ENCODE measurements around the gene ZNF592. TPM values are rescaled to one million over a fixed set of nuclear protein-coding genes. Genes with fewer than 3 reads are reported as not detected.

The ZNF592 gene
- total and polyA plus RNA-seq, 8 donors = 3.8 to 36.8 (median 9.8) TPM

DNA sequence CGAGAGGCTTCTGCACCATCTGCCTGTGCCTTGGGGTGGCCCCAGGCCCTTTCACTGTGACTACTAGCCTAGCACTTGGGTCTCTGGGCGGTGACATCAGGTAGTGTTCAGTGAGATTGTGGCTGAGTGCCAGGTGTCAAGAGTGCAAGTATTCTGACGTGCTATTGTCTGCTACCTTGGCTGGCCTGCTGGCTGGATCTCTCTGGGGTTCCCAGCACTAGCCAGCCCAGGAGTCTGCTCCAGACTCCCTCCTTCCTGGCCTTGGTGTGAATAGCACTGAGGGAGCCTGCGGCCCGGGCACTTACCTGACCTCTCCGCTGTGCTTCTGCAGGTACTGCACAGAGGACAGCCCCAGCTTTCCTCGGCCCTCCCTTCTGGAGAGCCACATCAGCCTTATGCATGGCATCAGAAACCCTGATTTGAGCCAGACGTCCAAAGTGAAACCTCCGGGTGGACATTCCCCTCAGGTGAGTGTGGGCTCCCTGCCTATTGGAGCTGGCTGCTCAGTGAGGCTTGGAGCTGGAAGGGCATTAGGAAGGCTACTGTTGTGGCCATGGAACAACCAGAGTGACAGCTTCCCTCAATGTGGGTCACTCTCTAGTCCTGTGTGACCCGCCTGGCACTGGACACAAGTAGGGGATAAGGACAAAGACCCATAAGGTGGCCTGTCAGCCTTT lies 51.3 kb downstream of the ZNF592 start:
- DNase-seq = no peak
- intact Hi-C loops (cut with DNase I; ENCODE audit: low total_unique reads) = no loop called here

DNA sequence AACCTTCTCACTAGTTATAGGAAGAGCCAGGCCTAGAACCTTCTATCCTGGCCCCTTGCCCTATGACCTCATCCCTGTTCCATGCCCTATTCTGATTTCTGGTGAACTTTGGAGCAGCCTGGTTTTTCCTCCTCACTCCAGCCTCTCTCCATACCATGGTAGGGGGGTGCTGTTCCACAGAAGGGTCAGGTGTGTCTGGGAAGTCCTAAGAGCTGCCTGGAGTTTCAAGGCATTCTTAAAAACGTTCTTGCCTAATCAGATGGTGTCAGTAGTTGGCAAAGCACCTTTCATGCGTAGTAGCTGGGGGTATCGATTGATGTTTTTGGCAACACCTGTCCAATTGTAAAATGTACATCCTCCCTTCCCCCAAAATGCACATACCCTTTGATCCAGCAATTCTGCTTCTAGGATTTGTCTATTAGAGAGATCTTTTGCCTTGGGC lies 52.0 kb downstream of the ZNF592 start:
- WGBS, 5 donors = 82 to 91% (median 85%) methylated on average over 3 of the region's 3 CpGs
- DNase-seq = no peak
- Histone ChIP-seq H3K4me3 (no peak overlapping the region), H3K27ac (no peak overlapping the region), H3K27me3 (no peaks in the 10 kb centered on the region), H3K4me1 (peaks cover 7 to 23% (median 19%) of the 10 kb centered on the region in 4 donors), H3K9me3 (no peaks in the 10 kb centered on the region), H3K36me3 (peaks cover 52 to 96% (median 88%) of the 10 kb centered on the region in 4 donors)
- no peak for TF ChIP-seq POLR2AphosphoS5 (IDR thresholded peaks at IDR 0.05)
- TF ChIP-seq EP300 (IDR thresholded peaks at IDR 0.05) = no peak
- TF ChIP-seq, protein P1, sequence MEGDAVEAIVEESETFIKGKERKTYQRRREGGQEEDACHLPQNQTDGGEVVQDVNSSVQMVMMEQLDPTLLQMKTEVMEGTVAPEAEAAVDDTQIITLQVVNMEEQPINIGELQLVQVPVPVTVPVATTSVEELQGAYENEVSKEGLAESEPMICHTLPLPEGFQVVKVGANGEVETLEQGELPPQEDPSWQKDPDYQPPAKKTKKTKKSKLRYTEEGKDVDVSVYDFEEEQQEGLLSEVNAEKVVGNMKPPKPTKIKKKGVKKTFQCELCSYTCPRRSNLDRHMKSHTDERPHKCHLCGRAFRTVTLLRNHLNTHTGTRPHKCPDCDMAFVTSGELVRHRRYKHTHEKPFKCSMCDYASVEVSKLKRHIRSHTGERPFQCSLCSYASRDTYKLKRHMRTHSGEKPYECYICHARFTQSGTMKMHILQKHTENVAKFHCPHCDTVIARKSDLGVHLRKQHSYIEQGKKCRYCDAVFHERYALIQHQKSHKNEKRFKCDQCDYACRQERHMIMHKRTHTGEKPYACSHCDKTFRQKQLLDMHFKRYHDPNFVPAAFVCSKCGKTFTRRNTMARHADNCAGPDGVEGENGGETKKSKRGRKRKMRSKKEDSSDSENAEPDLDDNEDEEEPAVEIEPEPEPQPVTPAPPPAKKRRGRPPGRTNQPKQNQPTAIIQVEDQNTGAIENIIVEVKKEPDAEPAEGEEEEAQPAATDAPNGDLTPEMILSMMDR (IDR thresholded peaks at IDR 0.05) = no peak
- no peak for TF ChIP-seq POLR2A (IDR thresholded peaks at IDR 0.05)
- intact Hi-C loops (cut with DNase I; ENCODE audit: low total_unique reads) = no loop called here

More for the DNA sequence above, 51.3 kb downstream of the ZNF592 start:
- 82 to 87% (median 86%) methylated on average over 5 to 10 of the region's 10 CpGs for WGBS, 5 donors
- no peak overlapping the region for H3K4me3 ChIP-seq
- H3K27ac ChIP-seq = no peak overlapping the region
- peaks cover 52 to 92% (median 84%) of the 10 kb centered on the region in 4 donors for H3K36me3 ChIP-seq
- TF ChIP-seq EP300 (IDR thresholded peaks at IDR 0.05) (no peak), POLR2A (IDR thresholded peaks at IDR 0.05) (no peak), POLR2AphosphoS5 (IDR thresholded peaks at IDR 0.05) (no peak)
- TF ChIP-seq, protein P1 (IDR thresholded peaks at IDR 0.05) = no peak
- no peaks in the 10 kb centered on the region for H3K9me3 ChIP-seq
- no peaks in the 10 kb centered on the region for H3K27me3 ChIP-seq
- peaks cover 7 to 15% (median 12%) of the 10 kb centered on the region in 4 donors for H3K4me1 ChIP-seq

DNA sequence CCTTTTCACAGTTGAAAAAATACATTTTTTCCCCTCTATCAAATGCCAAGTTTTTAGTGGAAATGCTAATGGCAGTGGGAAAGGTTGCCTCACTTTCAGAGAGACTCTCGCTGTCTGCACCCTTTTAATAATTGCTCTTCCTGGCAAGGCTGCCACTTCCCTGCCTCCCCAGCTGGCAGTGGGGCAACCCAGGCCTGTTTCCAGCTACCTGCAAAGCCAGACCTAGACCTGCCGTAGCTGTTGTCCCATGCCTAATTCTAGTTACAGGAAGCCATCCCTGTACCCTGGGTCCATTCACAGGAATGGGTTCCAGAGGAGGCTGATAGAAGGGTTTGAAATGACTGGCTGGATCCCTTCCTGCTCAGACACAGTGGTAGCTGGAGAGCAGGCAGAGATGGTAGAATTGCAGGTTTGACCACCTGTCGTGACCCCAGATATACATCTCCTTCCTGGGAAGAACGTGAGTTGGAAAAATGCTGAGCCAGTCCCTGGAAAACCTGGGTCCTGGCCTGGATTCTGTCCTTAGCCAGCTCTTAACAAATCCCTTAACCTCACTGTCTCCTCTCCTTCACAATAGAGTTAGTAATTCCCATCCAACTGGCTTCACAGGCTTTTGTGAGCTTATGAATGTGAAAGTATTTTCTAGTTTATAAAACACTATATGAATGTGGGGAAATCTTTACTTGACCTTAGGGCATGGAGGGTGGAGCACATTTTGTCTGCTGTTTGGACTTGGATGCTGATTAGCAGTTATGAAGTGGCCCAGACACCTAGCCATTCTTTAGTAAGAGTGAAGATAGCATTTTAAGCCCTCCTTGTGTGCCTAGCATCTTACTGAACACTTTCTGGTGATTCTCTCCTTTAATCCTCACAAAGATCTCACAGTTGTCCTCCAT lies 55.9 kb downstream of the ZNF592 start:
- H3K27ac ChIP-seq = peak overlapping the region in 1 of 5 donors; percentile 4
- WGBS, 5 donors = 58 to 63% (median 62%) methylated on average over 4 of the region's 4 CpGs
- no peak overlapping the region for H3K4me3 ChIP-seq
- peaks cover 34 to 69% (median 61%) of the 10 kb centered on the region in 4 donors for H3K36me3 ChIP-seq
- H3K4me1 ChIP-seq = peaks cover 7 to 26% (median 20%) of the 10 kb centered on the region in 4 donors
- no peak for DNase-seq
- TF ChIP-seq EP300 (IDR thresholded peaks at IDR 0.05) = no peak
- TF ChIP-seq POLR2A (IDR thresholded peaks at IDR 0.05) = no peak
- TF ChIP-seq POLR2AphosphoS5 (IDR thresholded peaks at IDR 0.05) = no peak
- TF ChIP-seq, protein P1 (IDR thresholded peaks at IDR 0.05) = no peak
- H3K9me3 ChIP-seq = no peaks in the 10 kb centered on the region
- H3K27me3 ChIP-seq = no peaks in the 10 kb centered on the region
- intact Hi-C loops (cut with DNase I; ENCODE audit: low total_unique reads) = no loop called here

DNA sequence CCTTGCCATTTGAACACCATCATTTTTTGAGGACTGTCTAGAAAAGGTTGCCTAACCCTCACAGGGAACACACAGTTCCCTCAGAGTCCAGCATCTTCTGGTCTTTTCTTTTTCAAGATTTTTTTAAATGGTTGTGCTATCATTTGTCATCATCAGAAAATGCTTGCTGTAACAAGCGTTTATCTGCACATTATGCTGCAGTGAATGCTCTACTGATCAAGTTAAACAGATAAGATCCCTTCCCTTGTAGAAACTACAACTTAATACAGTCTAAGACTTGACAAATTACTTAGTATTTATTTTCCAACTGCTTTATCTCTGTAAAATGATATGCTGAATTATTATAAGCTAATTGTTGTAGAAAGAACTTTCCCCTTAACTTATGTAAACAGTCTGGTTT lies 56.8 kb downstream of the ZNF592 start:
- TF ChIP-seq POLR2AphosphoS5 (IDR thresholded peaks at IDR 0.05) (no peak), EP300 (IDR thresholded peaks at IDR 0.05) (no peak), POLR2A (IDR thresholded peaks at IDR 0.05) (no peak)
- TF ChIP-seq, protein P1 (IDR thresholded peaks at IDR 0.05) = no peak
- Histone ChIP-seq H3K36me3 (peaks cover 24 to 59% (median 52%) of the 10 kb centered on the region in 4 donors), H3K9me3 (no peaks in the 10 kb centered on the region), H3K4me1 (peaks cover 7 to 26% (median 20%) of the 10 kb centered on the region in 4 donors), H3K27ac (no peak overlapping the region), H3K4me3 (no peak overlapping the region), H3K27me3 (no peaks in the 10 kb centered on the region)
- DNase-seq = no peak
- WGBS, 5 donors = 21 to 63% (median 36%) methylated on average over 1 of the region's 1 CpG
- intact Hi-C loops (cut with DNase I; ENCODE audit: low total_unique reads) = no loop called here
